Prostate gland (tissue), 2 donors: ENCODE results near the gene SORBS1. TPM values are rescaled to one million over a fixed set of nuclear protein-coding genes. Genes with fewer than 3 reads are reported as not detected.

Experiments
- DNase-seq: peaks from one replicate; pipeline ENCODE4 v3.0.0-alpha.2; 2019; ENCODE audit warnings: low spot score
- H3K27ac ChIP-seq, 2 donors: fragments of 200-600 bp; sonication (generic); 2 replicates each; pipeline ENCODE4 v1.5.1; 2017 to 2019
- H3K27me3 ChIP-seq: fragments of 200-600 bp; sonication (generic); replicated peaks from 2 replicates; pipeline ENCODE4 v1.5.1; 2019; ENCODE audit not compliant: insufficient read depth
- H3K36me3 ChIP-seq, 2 donors: fragments of 200-600 bp; sonication (generic); 1 replicate in 1 of 2; 2 replicates in 1 of 2; pipeline versions ENCODE4 v1.5.1 to v1.8.1; 2017 to 2019
- H3K4me1 ChIP-seq: fragments of 200-600 bp; sonication (generic); replicated peaks from 2 replicates; pipeline ENCODE4 v1.5.1; 2019
- H3K4me3 ChIP-seq, 2 donors: fragments of 200-600 bp; sonication (generic); 2 replicates each; pipeline ENCODE4 v1.5.1; 2017 to 2019
- H3K9me3 ChIP-seq: fragments of 200-600 bp; sonication (generic); 2 replicates; pipeline ENCODE4 v1.5.1; 2017
- CTCF ChIP-seq, 4 experiments: fragments of 200-600 bp in 2 of 4; fragments of 450-650 bp in 2 of 4; sonication (generic) in 2 of 4; IDR thresholded peaks; 1 replicate in 3 of 4; 2 replicates in 1 of 4; pipeline ENCODE4 v1.5.1; 2016 to 2019; ENCODE audit warnings: antibody characterized with exemption in 4 of 4, mild to moderate bottlenecking in 2 of 4, moderate library complexity in 2 of 4
- POLR2A ChIP-seq: fragments of 450-650 bp; IDR thresholded peaks from one replicate; pipeline ENCODE4 v1.6.1; 2016; ENCODE audit warnings: antibody characterized with exemption, mild to moderate bottlenecking
- POLR2AphosphoS5 ChIP-seq: sonication (generic); formaldehyde crosslinking; IDR thresholded peaks from one replicate; pipeline ENCODE4 v1.6.1; 2017; ENCODE audit warnings: antibody characterized with exemption
- WGBS: methylation state at CpG from one replicate; pipeline ENCODE4 v1.1.5; 2018; 5-methylcytosine and 5-hydroxymethylcytosine counted together
- intact Hi-C: fragments of 100-400 bp; cut with DNase I; formaldehyde crosslinking; loops from one replicate; pipeline ENCODE4 v1.14.2; 2022
- total RNA-seq, 2 donors: library from RNA; depleted of rRNA; stranded (reverse); fragments of >200 nt; gene quantifications; one replicate each; pipeline ENCODE4 v1.1.0, GENCODE V29; 2016

Gene SORBS1
- total RNA-seq, 2 donors from 2014 or later, result 84.6 to 189 TPM

- DNase-seq, result no peak
- 100% methylated on average over 1 of the region's 1 CpG for WGBS
- no peaks in the 10 kb centered on the region for H3K9me3 ChIP-seq
- H3K4me3 ChIP-seq, result no peak overlapping the region
- peaks cover 9% of the 10 kb centered on the region for H3K4me1 ChIP-seq
- H3K27ac ChIP-seq, result peak overlapping the region; percentile 64 to 79
- no peaks in the 10 kb centered on the region for H3K27me3 ChIP-seq
- no peaks in the 10 kb centered on the region for H3K36me3 ChIP-seq
- TF ChIP-seq POLR2AphosphoS5, result no peak
- no peak for TF ChIP-seq POLR2A
- TF ChIP-seq CTCF (IDR thresholded peaks at IDR 0.05), result no peak
- intact Hi-C loops, result loop anchor here (5.0 kb wide), 1 partner anchor 59 kb away; no protein-coding TSS in a partner anchor
Observed at GRCh38 chr10:95478185-95478584, 83.0 kb downstream of the SORBS1 start.

- no peak for DNase-seq
- WGBS, result 96% methylated on average over 2 of the region's 2 CpGs
- Histone ChIP-seq H3K27ac (peak overlapping the region; percentile 64 to 79), H3K4me1 (peaks cover 9% of the 10 kb centered on the region), H3K36me3 (no peaks in the 10 kb centered on the region), H3K27me3 (no peaks in the 10 kb centered on the region), H3K4me3 (no peak overlapping the region), H3K9me3 (no peaks in the 10 kb centered on the region)
- TF ChIP-seq POLR2A (no peak), POLR2AphosphoS5 (no peak), CTCF (IDR thresholded peaks at IDR 0.05) (no peak)
- intact Hi-C loops, result loop anchor here (5.0 kb wide), 1 partner anchor 60 kb away; no protein-coding TSS in a partner anchor
Observed at GRCh38 chr10:95477175-95477520, 84.0 kb downstream of the SORBS1 start.

GRCh38 chr10:95476469-95477174 is 84.5 kb downstream of the SORBS1 start:
- WGBS, result 79% methylated on average over 5 of the region's 5 CpGs
- no peaks in the 10 kb centered on the region for H3K9me3 ChIP-seq
- intact Hi-C loops, result loop anchor here (5.0 kb wide), 1 partner anchor 61 kb away; no protein-coding TSS in a partner anchor
- H3K4me1 ChIP-seq, result peaks cover 9% of the 10 kb centered on the region
- DNase-seq, result no peak
- no peaks in the 10 kb centered on the region for H3K36me3 ChIP-seq
- TF ChIP-seq POLR2AphosphoS5 (no peak), CTCF (IDR thresholded peaks at IDR 0.05) (no peak), POLR2A (no peak)
- peak overlapping the region; percentile 64 to 79 for H3K27ac ChIP-seq
- no peaks in the 10 kb centered on the region for H3K27me3 ChIP-seq
- no peak overlapping the region for H3K4me3 ChIP-seq

- no peaks in the 10 kb centered on the region for H3K36me3 ChIP-seq
Observed at GRCh38 chr10:95475827-95476468, 85.2 kb downstream of the SORBS1 start.

More at GRCh38 chr10:95475827-95476468, 85.2 kb downstream of the SORBS1 start:
- no peak for DNase-seq
- Histone ChIP-seq H3K27ac (peak overlapping the region; percentile 64 to 79), H3K4me1 (peaks cover 9% of the 10 kb centered on the region), H3K27me3 (no peaks in the 10 kb centered on the region), H3K4me3 (no peak overlapping the region), H3K9me3 (no peaks in the 10 kb centered on the region)
- 38% methylated on average over 8 of the region's 8 CpGs for WGBS
- no peak for TF ChIP-seq CTCF (IDR thresholded peaks at IDR 0.05)
- no peak for TF ChIP-seq POLR2AphosphoS5
- TF ChIP-seq POLR2A, result no peak
- intact Hi-C loops, result loop anchor here (5.0 kb wide), 1 partner anchor 61 kb away; no protein-coding TSS in a partner anchor
